SU-DHL-6 (cell line): ENCODE data around the gene HOXB3.

Experiments used
- EZH2phosphoT487 ChIP-seq: fragments of 200-600 bp; sonication (generic), shearing (Covaris generic); conservative IDR thresholded peaks from 2 replicates; pipeline ENCODE4 v1.6.1; 2018; ENCODE audit warnings: mild to moderate bottlenecking, antibody characterized with exemption, low read length, moderate library complexity, mixed read lengths
- TF ChIP-seq, protein P1 (sequence below): fragments of 200-600 bp; sonication (generic); IDR thresholded peaks from one replicate; pipeline ENCODE4 v1.5.1; 2017; ENCODE audit warnings: antibody characterized with exemption, mild to moderate bottlenecking, low read length, moderate library complexity; ENCODE audit not compliant: insufficient read depth, poor library complexity, severe bottlenecking

DNA sequence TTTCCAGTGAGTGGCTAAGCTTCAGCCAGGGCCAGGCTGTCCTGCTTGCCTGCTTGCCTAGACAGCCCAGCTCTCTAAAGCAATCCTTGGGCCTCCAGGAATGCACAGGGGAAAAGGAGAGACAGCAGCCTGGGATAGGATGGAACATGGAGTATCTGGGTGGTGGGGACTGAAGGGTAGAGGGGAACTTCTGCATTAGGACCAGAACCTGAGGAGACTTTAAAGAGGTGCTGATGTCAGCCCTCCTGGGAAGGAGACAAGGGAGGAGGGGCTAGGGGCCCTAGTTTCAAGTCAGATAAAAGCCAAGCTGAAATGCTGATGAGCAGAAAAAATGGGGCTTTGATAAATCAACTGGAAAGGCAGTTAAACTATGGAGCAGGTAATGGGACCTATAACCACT, 19.0 kb upstream of the HOXB3 start:
- TF ChIP-seq, protein P1, sequence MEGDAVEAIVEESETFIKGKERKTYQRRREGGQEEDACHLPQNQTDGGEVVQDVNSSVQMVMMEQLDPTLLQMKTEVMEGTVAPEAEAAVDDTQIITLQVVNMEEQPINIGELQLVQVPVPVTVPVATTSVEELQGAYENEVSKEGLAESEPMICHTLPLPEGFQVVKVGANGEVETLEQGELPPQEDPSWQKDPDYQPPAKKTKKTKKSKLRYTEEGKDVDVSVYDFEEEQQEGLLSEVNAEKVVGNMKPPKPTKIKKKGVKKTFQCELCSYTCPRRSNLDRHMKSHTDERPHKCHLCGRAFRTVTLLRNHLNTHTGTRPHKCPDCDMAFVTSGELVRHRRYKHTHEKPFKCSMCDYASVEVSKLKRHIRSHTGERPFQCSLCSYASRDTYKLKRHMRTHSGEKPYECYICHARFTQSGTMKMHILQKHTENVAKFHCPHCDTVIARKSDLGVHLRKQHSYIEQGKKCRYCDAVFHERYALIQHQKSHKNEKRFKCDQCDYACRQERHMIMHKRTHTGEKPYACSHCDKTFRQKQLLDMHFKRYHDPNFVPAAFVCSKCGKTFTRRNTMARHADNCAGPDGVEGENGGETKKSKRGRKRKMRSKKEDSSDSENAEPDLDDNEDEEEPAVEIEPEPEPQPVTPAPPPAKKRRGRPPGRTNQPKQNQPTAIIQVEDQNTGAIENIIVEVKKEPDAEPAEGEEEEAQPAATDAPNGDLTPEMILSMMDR = no peak
- no peak for TF ChIP-seq EZH2phosphoT487
